ENCODE data around the gene INPP4A.

DNA sequence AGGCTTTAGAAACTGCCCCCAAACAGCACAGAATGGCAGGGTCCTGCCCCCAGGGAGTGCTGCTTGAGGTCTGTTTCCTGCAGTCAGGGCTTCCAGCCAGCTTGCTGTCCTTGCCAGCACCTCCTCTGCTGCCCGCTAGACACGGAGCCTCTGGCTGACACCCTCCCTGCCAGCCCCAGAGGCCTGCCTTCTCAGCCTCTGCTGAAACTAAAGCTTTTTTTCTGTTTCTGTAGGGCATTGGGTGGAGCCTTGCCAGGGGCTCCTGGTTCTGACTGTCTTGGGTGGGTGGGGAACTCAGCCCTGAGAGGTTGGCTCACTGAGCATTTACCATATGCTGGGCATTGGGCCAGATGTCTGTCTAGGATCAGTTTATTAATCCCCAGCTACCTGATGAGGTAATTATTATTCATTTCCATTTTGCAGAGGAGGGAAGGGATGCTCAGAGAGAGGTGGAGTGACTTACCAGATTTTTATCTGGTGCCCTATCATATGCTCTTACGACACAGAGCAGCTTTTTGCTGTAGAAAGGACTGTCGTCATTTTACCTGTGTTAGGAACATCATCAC lies 35.4 kb downstream of the INPP4A start:
- TF ChIP-seq SMC3 (conservative IDR thresholded peaks at IDR 0.05; ENCODE audit: poor library complexity): no peak
- no peak for TF ChIP-seq REST (IDR thresholded peaks at IDR 0.05; ENCODE audit: borderline replicate concordance)
- TF ChIP-seq, protein P1, sequence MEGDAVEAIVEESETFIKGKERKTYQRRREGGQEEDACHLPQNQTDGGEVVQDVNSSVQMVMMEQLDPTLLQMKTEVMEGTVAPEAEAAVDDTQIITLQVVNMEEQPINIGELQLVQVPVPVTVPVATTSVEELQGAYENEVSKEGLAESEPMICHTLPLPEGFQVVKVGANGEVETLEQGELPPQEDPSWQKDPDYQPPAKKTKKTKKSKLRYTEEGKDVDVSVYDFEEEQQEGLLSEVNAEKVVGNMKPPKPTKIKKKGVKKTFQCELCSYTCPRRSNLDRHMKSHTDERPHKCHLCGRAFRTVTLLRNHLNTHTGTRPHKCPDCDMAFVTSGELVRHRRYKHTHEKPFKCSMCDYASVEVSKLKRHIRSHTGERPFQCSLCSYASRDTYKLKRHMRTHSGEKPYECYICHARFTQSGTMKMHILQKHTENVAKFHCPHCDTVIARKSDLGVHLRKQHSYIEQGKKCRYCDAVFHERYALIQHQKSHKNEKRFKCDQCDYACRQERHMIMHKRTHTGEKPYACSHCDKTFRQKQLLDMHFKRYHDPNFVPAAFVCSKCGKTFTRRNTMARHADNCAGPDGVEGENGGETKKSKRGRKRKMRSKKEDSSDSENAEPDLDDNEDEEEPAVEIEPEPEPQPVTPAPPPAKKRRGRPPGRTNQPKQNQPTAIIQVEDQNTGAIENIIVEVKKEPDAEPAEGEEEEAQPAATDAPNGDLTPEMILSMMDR (IDR thresholded peaks at IDR 0.05; ENCODE audit: poor library complexity, severe bottlenecking): no peak
- no peak for TF ChIP-seq EZH2 (IDR thresholded peaks at IDR 0.05; ENCODE audit: borderline replicate concordance, insufficient read depth, low read length, poor library complexity, severe bottlenecking)
- no peak for TF ChIP-seq POLR2AphosphoS5 (IDR thresholded peaks at IDR 0.05)
- TF ChIP-seq RAD21 (conservative IDR thresholded peaks at IDR 0.05): no peak
- no peak for TF ChIP-seq EP300 (conservative IDR thresholded peaks at IDR 0.05; ENCODE audit: poor library complexity, severe bottlenecking)
- no peak for TF ChIP-seq MXI1 (conservative IDR thresholded peaks at IDR 0.05; ENCODE audit: poor library complexity, severe bottlenecking)
- no peak for TF ChIP-seq TAF1 (IDR thresholded peaks at IDR 0.05; ENCODE audit: low read depth)
